ENCODE results near the gene LRMDA. TPM values are rescaled to one million over a fixed set of nuclear protein-coding genes. Genes with fewer than 3 reads are reported as not detected.

Gene LRMDA
- total and polyA plus RNA-seq, 2 of the 13 experiments (the other 11 are each of a cell fraction or from before 2014, with no cell fraction given): 13.4 to 22.0 TPM

DNA sequence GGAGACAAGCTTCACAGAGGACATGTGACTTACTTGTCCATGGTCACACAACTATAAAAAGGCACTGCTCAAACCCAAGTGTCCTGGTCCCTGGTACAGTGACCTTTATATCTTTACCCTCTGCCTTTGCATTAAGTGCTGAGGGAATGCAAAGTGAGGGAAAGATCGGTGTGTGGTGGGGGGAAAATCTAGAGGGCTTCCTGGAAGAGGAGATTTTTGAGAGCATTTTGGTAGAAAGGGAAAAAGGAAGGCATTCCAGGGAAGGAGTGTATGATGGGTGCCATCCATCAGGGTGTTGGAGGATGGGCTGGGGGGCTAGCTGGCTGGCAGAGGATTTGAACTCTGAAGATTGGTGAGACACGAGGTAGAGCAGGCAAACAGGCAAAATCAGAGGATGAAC, 39.2 kb upstream of the LRMDA start:
- no peak overlapping the region for H3K4me2 ChIP-seq (ENCODE audit: low read depth, low read length)
- H3K27ac ChIP-seq (ENCODE audit: extremely low read length, insufficient read depth, low read length): no peak overlapping the region
- no peak overlapping the region for H2AFZ ChIP-seq (ENCODE audit: low read length)
- no peaks in the 10 kb centered on the region for H3K79me2 ChIP-seq (ENCODE audit: insufficient read depth, low read length)
- no peak for ATAC-seq
- H3K9ac ChIP-seq (ENCODE audit: insufficient read depth, low read depth, low read length): no peak overlapping the region
- ChIA-PET POLR2A (no interaction called here), CTCF (ENCODE audit: low intra/inter-chr PET ratio, low total read pairs) (no interaction called here)
- no peaks in the 10 kb centered on the region for H3K36me3 ChIP-seq (replicated peaks in 1 of 2; ENCODE audit: control insufficient read depth in 1 of 2, insufficient read depth in 2 of 2, low read length in 2 of 2)
- no peak for DNase-seq (ENCODE audit: low spot score)
- intact Hi-C loops (cut with micrococcal nuclease; ENCODE audit: unreplicated experiment): no loop called here
- WGBS (ENCODE audit: low lambda C conversion rate): 92% methylated on average over 2 of the region's 2 CpGs
- BruUV-seq (replicated peaks): no TSS peak
- H4K20me1 ChIP-seq (ENCODE audit: insufficient read depth, low read length): peaks cover 2% of the 10 kb centered on the region; the same call in 1 of the 2 replicates
- H3K27me3 ChIP-seq (ENCODE audit: control insufficient read depth in 1 of 2, insufficient read depth in 2 of 2, low read length in 2 of 2): no peaks in the 10 kb centered on the region
- no peak for FAIRE-seq
- in situ Hi-C loops (cut with HindIII; ENCODE audit: extremely low pct_ligation_motif_present, low pct_unique_long_range_greater_than_20kb): loop anchor here (10.0 kb wide), 1 partner anchor 643 kb away; no protein-coding TSS in a partner anchor
- no peak overlapping the region for H3K4me3 ChIP-seq (replicated peaks in 1 of 3; ENCODE audit: insufficient read depth in 1 of 3, low read depth in 2 of 3, low read length in 3 of 3)
- H3K9me3 ChIP-seq (ENCODE audit: low read length): no peaks in the 10 kb centered on the region
- H3K4me1 ChIP-seq (ENCODE audit: insufficient read depth, low read length): no peaks in the 10 kb centered on the region
- TF ChIP-seq ZNF282 (IDR thresholded peaks at IDR 0.05; ENCODE audit: partially characterized antibody): no peak
- peak; percentile 54 for TF ChIP-seq ZFP36 (IDR thresholded peaks at IDR 0.05; ENCODE audit: borderline replicate concordance, low read depth, low read length, partially characterized antibody)

- BruUV-seq (replicated peaks): no TSS peak
- Histone ChIP-seq H3K9ac (ENCODE audit: insufficient read depth, low read depth, low read length) (no peak overlapping the region), H3K36me3 (replicated peaks in 1 of 2; ENCODE audit: control insufficient read depth in 1 of 2, insufficient read depth in 2 of 2, low read length in 2 of 2) (0 out of 5 replicates have a peak, but pooled peaks cover 0 to 4% of the 10 kb centered on the region in 2 experiments), H3K79me2 (ENCODE audit: insufficient read depth, low read length) (peaks cover 2% of the 10 kb centered on the region), H2AFZ (ENCODE audit: low read length) (no peak overlapping the region), H3K4me1 (ENCODE audit: insufficient read depth, low read length) (no peaks in the 10 kb centered on the region), H4K20me1 (ENCODE audit: insufficient read depth, low read length) (peaks cover 2% of the 10 kb centered on the region; the same call in 1 of the 2 replicates), H3K4me2 (ENCODE audit: low read depth, low read length) (no peak overlapping the region), H3K4me3 (replicated peaks in 1 of 3; ENCODE audit: insufficient read depth in 1 of 3, low read depth in 2 of 3, low read length in 3 of 3) (no peak overlapping the region), H3K27me3 (ENCODE audit: control insufficient read depth in 1 of 2, insufficient read depth in 2 of 2, low read length in 2 of 2) (no peaks in the 10 kb centered on the region), H3K9me3 (ENCODE audit: low read length) (no peaks in the 10 kb centered on the region), H3K27ac (ENCODE audit: extremely low read length, insufficient read depth, low read length) (no peak overlapping the region)
- POLR2A ChIA-PET: interaction anchor here (1.0 kb wide), 1 partner anchor 9 kb away, joined by 4 read pairs; the partner anchor contains the start of gene ZNF503
- 0 out of 2 replicates have a peak, but pooled peaks have one; percentile 42 for TF ChIP-seq CHD4 (IDR thresholded peaks at IDR 0.05; ENCODE audit: borderline replicate concordance, low read length)
- no peak for TF ChIP-seq ZNF468 (CRISPR knock-in tag; IDR thresholded peaks at IDR 0.05)
- TF ChIP-seq ISX (CRISPR knock-in tag; conservative IDR thresholded peaks at IDR 0.05): no peak
- TF ChIP-seq ZNF629 (CRISPR knock-in tag; conservative IDR thresholded peaks at IDR 0.05): peak; percentile 74
- CTCF ChIA-PET (ENCODE audit: low intra/inter-chr PET ratio, low total read pairs): no interaction called here
- in situ Hi-C loops (cut with HindIII; ENCODE audit: extremely low pct_ligation_motif_present, low pct_unique_long_range_greater_than_20kb): loop anchor here (10.0 kb wide), 1 partner anchor 642 kb away; no protein-coding TSS in a partner anchor
- intact Hi-C loops (cut with micrococcal nuclease; ENCODE audit: unreplicated experiment): no loop called here
- ATAC-seq (no peak), FAIRE-seq (no peak), DNase-seq (ENCODE audit: low spot score) (no peak)
Observed at GRCh38 chr10:75392744-75393143, 38.7 kb upstream of the LRMDA start.

Measured in HepG2 (cell line).